Body of pancreas (tissue), 4 donors: ENCODE measurements around the gene ABCC6. TPM values are rescaled to one million over a fixed set of nuclear protein-coding genes. Genes with fewer than 3 reads are reported as not detected.
"Not testable (repeated sequence)": the region's sequence is repeated elsewhere in the genome, so short reads cannot be mapped to it uniquely, and the experiment has no call there.

Experiments
- ATAC-seq: fragments of 150-250 bp; one replicate; pipeline ENCODE4 v1.9.1; 2016
- DNase-seq, 4 donors: peaks; one replicate each; pipeline ENCODE4 v3.0.0-alpha.2; 2019
- H3K27ac ChIP-seq, 4 donors: fragments of 200-600 bp; sonication (generic); 1 replicate in 3 of 4; 2 replicates in 1 of 4; pipeline versions ENCODE4 v1.5.1 to v1.6.1; 2016 to 2019; ENCODE audit warnings: mild to moderate bottlenecking in 1 of 4, mixed read lengths in 1 of 4, moderate library complexity in 1 of 4
- H3K27me3 ChIP-seq, 2 donors: fragments of 200-600 bp; sonication (generic); one replicate each; pipeline ENCODE4 v1.6.0; 2016; ENCODE audit warnings: mild to moderate bottlenecking in 1 of 2
- H3K36me3 ChIP-seq, 2 donors: fragments of 200-600 bp; sonication (generic); replicated peaks in 1 of 2; 2 replicates each; pipeline ENCODE4 v1.5.1; 2016; ENCODE audit warnings: low read depth in 2 of 2; ENCODE audit not compliant: insufficient read depth in 1 of 2
- H3K4me1 ChIP-seq: fragments of 200-600 bp; sonication (generic); one replicate; pipeline ENCODE4 v1.6.0; 2016
- H3K4me3 ChIP-seq, 2 donors: fragments of 200-600 bp; sonication (generic); 1 replicate in 1 of 2; 2 replicates in 1 of 2; pipeline ENCODE4 v1.5.1; 2016 to 2019
- H3K9me3 ChIP-seq, 3 donors: fragments of 200-600 bp; sonication (generic); 1 replicate in 2 of 3; 2 replicates in 1 of 3; pipeline ENCODE4 v1.5.1; 2016
- CTCF ChIP-seq, 7 experiments: fragments of 450-650 bp in 4 of 7; fragments of 200-600 bp in 3 of 7; sonication (generic) in 3 of 7; IDR thresholded peaks; one replicate each; pipeline ENCODE4 v1.5.1; 2016 to 2019; ENCODE audit warnings: antibody characterized with exemption in 7 of 7
- POLR2A ChIP-seq, 3 donors: fragments of 450-650 bp; IDR thresholded peaks; one replicate each; pipeline ENCODE4 v1.6.1; 2016; ENCODE audit warnings: antibody characterized with exemption in 3 of 3, mild to moderate bottlenecking in 2 of 3
- WGBS, 2 donors: methylation state at CpG; one replicate each; pipeline ENCODE4 v1.1.5; 2017; 5-methylcytosine and 5-hydroxymethylcytosine counted together
- intact Hi-C: fragments of 100-400 bp; cut with DNase I; formaldehyde crosslinking; loops from one replicate; pipeline ENCODE4 v1.15.1; 2023
- total RNA-seq, 2 donors: library from RNA; depleted of rRNA; stranded (reverse); fragments of >200 nt; gene quantifications; one replicate each; pipeline ENCODE4 v1.1.0, GENCODE V29; 2016

ABCC6 gene
- total RNA-seq, 2 donors from 2014 or later, result 19.4 to 45.1 TPM

- peak; percentile 81 for ATAC-seq
- peak; percentile 78 to 87 (median 84) for DNase-seq
- H3K27ac ChIP-seq, result peak overlapping the region; percentile 74 to 81 (median 76)
- H3K4me1 ChIP-seq, result peaks cover 42% of the 10 kb centered on the region
- H3K27me3 ChIP-seq, result no peaks in the 10 kb centered on the region
- no peak for TF ChIP-seq CTCF (IDR thresholded peaks at IDR 0.05)
- TF ChIP-seq POLR2A (IDR thresholded peaks at IDR 0.05), result peak in 1 of 3 donors; percentile 6
- 28 to 100% methylated on average over 2 to 28 of the region's 28 CpGs for WGBS, 2 donors
- intact Hi-C loops, result no loop called here
- H3K36me3 ChIP-seq, result no peaks in the 10 kb centered on the region
- no peaks in the 10 kb centered on the region for H3K9me3 ChIP-seq
- no peak overlapping the region for H3K4me3 ChIP-seq
Measured at GRCh38 chr16:16150117-16150877, 73.0 kb downstream of the ABCC6 start.

GRCh38 chr16:16149710-16150116, 73.6 kb downstream of the ABCC6 start:
- H3K4me3 ChIP-seq, result no peak overlapping the region
- TF ChIP-seq POLR2A (IDR thresholded peaks at IDR 0.05) (no peak), CTCF (IDR thresholded peaks at IDR 0.05) (no peak)
- peaks cover 42% of the 10 kb centered on the region for H3K4me1 ChIP-seq
- no peaks in the 10 kb centered on the region for H3K9me3 ChIP-seq
- intact Hi-C loops, result no loop called here
- no peaks in the 10 kb centered on the region for H3K36me3 ChIP-seq
- WGBS, 2 donors, result 44 to 45% methylated on average over 6 to 10 of the region's 10 CpGs
- H3K27me3 ChIP-seq, result no peaks in the 10 kb centered on the region
- ATAC-seq, result peak; percentile 26
- DNase-seq, result peak in 3 of 4 donors; percentile 17 to 42 (median 38)
- H3K27ac ChIP-seq, result peak overlapping the region; percentile 74 to 81 (median 76)

GRCh38 chr16:16148755-16149154, 74.5 kb downstream of the ABCC6 start:
- H3K4me3 ChIP-seq, result no peak overlapping the region
- peak overlapping the region in 2 of 4 donors; percentile 4 to 37 for H3K27ac ChIP-seq
- intact Hi-C loops, result no loop called here
- H3K9me3 ChIP-seq, result no peaks in the 10 kb centered on the region
- DNase-seq (peak in 1 of 4 donors; percentile 9), ATAC-seq (no peak)
- H3K27me3 ChIP-seq, result no peaks in the 10 kb centered on the region
- peaks cover 42% of the 10 kb centered on the region for H3K4me1 ChIP-seq
- 35 to 49% methylated on average over 9 of the region's 9 CpGs for WGBS, 2 donors
- H3K36me3 ChIP-seq, result no peaks in the 10 kb centered on the region
- TF ChIP-seq POLR2A (IDR thresholded peaks at IDR 0.05) (no peak), CTCF (IDR thresholded peaks at IDR 0.05) (no peak)

GRCh38 chr16:16148000-16148599, 75.2 kb downstream of the ABCC6 start:
- Histone ChIP-seq H3K4me1 (peaks cover 42% of the 10 kb centered on the region), H3K27ac (peak overlapping the region in 2 of 4 donors; percentile 4 to 37)
- intact Hi-C loops, H3K4me3 ChIP-seq, DNase-seq, ATAC-seq, H3K36me3 ChIP-seq, H3K27me3 ChIP-seq, H3K9me3 ChIP-seq: not testable (repeated sequence)
- WGBS, 2 donors, result 79 to 84% methylated on average over 15 of the region's 15 CpGs

- Histone ChIP-seq H3K4me3 (no peak overlapping the region), H3K27me3 (no peaks in the 10 kb centered on the region), H3K27ac (no peak overlapping the region), H3K4me1 (peaks cover 44% of the 10 kb centered on the region), H3K36me3 (no peaks in the 10 kb centered on the region), H3K9me3 (no peaks in the 10 kb centered on the region)
- ATAC-seq, result no peak
- no peak for TF ChIP-seq CTCF (IDR thresholded peaks at IDR 0.05)
- TF ChIP-seq POLR2A (IDR thresholded peaks at IDR 0.05), result no peak
- intact Hi-C loops, result no loop called here
- 84 to 87% methylated on average over 9 to 17 of the region's 17 CpGs for WGBS, 2 donors
- DNase-seq, result no peak
Measured at GRCh38 chr16:16147316-16147999, 75.8 kb downstream of the ABCC6 start.
